K562 (cell line): Measurements from ENCODE around the gene CNPY2. TPM values are rescaled to one million over a fixed set of nuclear protein-coding genes. Genes with fewer than 3 reads are reported as not detected.
A peak's percentile ranks its signal among the peaks of the same experiment; 100 is the strongest.

Experiments
- CBX1 ChIP-seq: sonication (generic); IDR thresholded peaks from 2 replicates; pipeline ENCODE4 v1.6.1; 2016; ENCODE audit warnings: antibody characterized with exemption, low read depth, mild to moderate bottlenecking
- CEBPB ChIP-seq: fragments of 450-650 bp; IDR thresholded peaks from 2 replicates; pipeline ENCODE4 v1.6.1; 2016; ENCODE audit warnings: missing genetic modification characterization, missing compliant biosample characterization
- DACH1 ChIP-seq: fragments of 450-650 bp; IDR thresholded peaks from 2 replicates; pipeline ENCODE4 v1.6.1; 2018; ENCODE audit not compliant: partially characterized antibody
- EHMT2 ChIP-seq: fragments of 450-650 bp; IDR thresholded peaks from 2 replicates; pipeline ENCODE4 v1.6.1; 2018; ENCODE audit warnings: antibody characterized with exemption
- HDGF ChIP-seq: fragments of 450-650 bp; IDR thresholded peaks from 2 replicates; pipeline ENCODE4 v1.6.1; 2016
- SIX5 ChIP-seq, 2 experiments: IDR thresholded peaks; 2 replicates each; pipeline ENCODE4 v1.6.1; 2011; ENCODE audit warnings: low read length in 2 of 2, borderline replicate concordance in 1 of 2, low read depth in 1 of 2, mild to moderate bottlenecking in 1 of 2, moderate library complexity in 1 of 2; ENCODE audit not compliant: insufficient read depth in 1 of 2
- TARDBP ChIP-seq: fragments of 450-650 bp; IDR thresholded peaks from 2 replicates; pipeline ENCODE4 v1.6.1; 2016
- TGIF2 ChIP-seq: sonication (generic); formaldehyde crosslinking; IDR thresholded peaks from 2 replicates; pipeline ENCODE4 v1.8.1; 2022; ENCODE audit warnings: mild to moderate bottlenecking, missing genetic modification reagents, moderate library complexity
- ZNF184 ChIP-seq: sonication (generic); formaldehyde crosslinking; IDR thresholded peaks from 2 replicates; pipeline ENCODE4 v1.5.0; 2020; ENCODE audit warnings: missing genetic modification reagents
- ZNF76 ChIP-seq: fragments of 250-450 bp; sonication (Bioruptor Pico); IDR thresholded peaks from 2 replicates; pipeline ENCODE4 v1.4.0; 2020; ENCODE audit warnings: mild to moderate bottlenecking, moderate library complexity, borderline replicate concordance
- polyA plus RNA-seq, 8 experiments: library from polyadenylated mRNA; depleted of rRNA in 4 of 8; stranded (reverse) in 5 of 8; unstranded in 3 of 8; fragments of >200 nt; fragmentation: Nextera tagmentation in 2 of 8; fragmentation: Illumina TruSeq in 1 of 8; extraction: Ambion mirVana in 2 of 8; extraction: Trizol in 1 of 8; gene quantifications; 2 replicates each; pipeline versions ENCODE4 v1.2.1 to v1.2.3, GENCODE V29; 2011 to 2014; ENCODE audit warnings: inconsistent platforms in 1 of 8, missing spikeins in 1 of 8
- total RNA-seq, 7 experiments: library from RNA; depleted of rRNA in 6 of 7; stranded (reverse); fragments of >200 nt in 6 of 7; fragmentation: Illumina TruSeq in 2 of 7; extraction: Trizol in 2 of 7; gene quantifications; 2 replicates each; pipeline versions ENCODE4 v1.2.1 to v1.2.3, GENCODE V29; 2011 to 2021; ENCODE audit warnings: low replicate concordance in 1 of 7
- TF ChIP-seq, protein P1 (sequence below): sonication (generic); formaldehyde crosslinking; IDR thresholded peaks from 2 replicates; pipeline ENCODE4 v1.8.1; 2023; ENCODE audit warnings: mild to moderate bottlenecking, missing genetic modification reagents, moderate library complexity
- TF ChIP-seq, protein P2 (sequence below): fragments of 450-650 bp; IDR thresholded peaks from 2 replicates; pipeline ENCODE4 v1.6.1; 2016; ENCODE audit warnings: borderline replicate concordance
- TF ChIP-seq, protein P3 (sequence below): sonication (generic); formaldehyde crosslinking; IDR thresholded peaks from 2 replicates; pipeline ENCODE4 v1.8.1; 2023; ENCODE audit warnings: missing genetic modification reagents, mild to moderate bottlenecking, borderline replicate concordance
- TF ChIP-seq, protein P4 (sequence below), 2 experiments: fragments of 450-650 bp in 1 of 2; sonication (generic) in 1 of 2; formaldehyde crosslinking in 1 of 2; IDR thresholded peaks in 1 of 2; conservative IDR thresholded peaks in 1 of 2; 2 replicates each; pipeline versions ENCODE4 v1.6.1 to v1.8.1; 2016 to 2023; ENCODE audit warnings: mild to moderate bottlenecking in 2 of 2, moderate library complexity in 2 of 2, inconsistent platforms in 1 of 2, missing genetic modification reagents in 1 of 2
- TF ChIP-seq, protein P5 (sequence below): fragments of 250-450 bp; sonication (Bioruptor Pico); IDR thresholded peaks from 2 replicates; pipeline ENCODE4 v1.5.0; 2021; ENCODE audit warnings: mild to moderate bottlenecking, borderline replicate concordance

The CNPY2 gene
- total and polyA plus RNA-seq, 9 of the 15 experiments (the other 6 are each of a cell fraction or from before 2014, with no cell fraction given): 33.8 to 190 (median 138) TPM

DNA sequence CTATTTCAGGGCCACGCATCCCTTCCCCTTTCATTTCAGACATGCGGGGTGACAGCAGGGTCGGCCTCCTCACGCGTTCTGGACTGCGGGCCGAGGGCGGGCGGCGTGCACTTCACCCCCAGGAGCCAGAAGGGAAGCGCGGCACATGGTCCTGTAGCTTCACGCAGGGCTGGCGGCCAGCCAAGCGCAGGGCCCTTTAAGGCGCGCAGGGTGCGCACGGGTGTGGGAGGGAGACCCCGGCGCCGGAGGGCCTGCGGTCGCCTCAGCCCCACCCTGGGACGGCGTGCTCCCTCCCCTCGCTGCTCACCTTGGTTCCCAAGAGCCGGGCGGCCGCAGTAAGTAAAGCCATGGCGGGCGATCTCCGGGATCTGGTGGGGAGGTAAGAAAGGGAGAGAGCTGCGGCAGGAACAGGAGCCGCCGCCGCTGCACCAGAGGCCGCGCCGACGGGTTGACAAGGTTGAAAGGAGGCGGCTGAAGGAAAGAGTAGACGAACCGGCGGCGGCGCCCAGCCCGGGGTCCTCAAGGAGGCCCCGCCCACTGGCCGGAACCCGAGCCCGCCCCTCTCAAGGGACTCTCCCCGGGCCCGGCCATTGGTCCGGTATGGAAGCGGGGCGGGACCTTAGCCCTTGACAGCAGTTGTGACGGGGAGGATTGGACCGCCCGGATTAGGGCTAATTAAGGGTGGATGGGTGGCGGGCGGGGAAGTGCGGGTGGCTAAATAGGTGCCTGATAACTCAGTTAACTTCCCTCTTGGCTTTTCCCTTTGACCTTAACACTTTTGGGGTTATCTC, 15.7 kb downstream of the CNPY2 start, which contains the start of gene CS (continued):
- TF ChIP-seq, protein P1, sequence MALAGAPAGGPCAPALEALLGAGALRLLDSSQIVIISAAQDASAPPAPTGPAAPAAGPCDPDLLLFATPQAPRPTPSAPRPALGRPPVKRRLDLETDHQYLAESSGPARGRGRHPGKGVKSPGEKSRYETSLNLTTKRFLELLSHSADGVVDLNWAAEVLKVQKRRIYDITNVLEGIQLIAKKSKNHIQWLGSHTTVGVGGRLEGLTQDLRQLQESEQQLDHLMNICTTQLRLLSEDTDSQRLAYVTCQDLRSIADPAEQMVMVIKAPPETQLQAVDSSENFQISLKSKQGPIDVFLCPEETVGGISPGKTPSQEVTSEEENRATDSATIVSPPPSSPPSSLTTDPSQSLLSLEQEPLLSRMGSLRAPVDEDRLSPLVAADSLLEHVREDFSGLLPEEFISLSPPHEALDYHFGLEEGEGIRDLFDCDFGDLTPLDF: no peak
- TF ChIP-seq ZNF76 (CRISPR knock-in tag) (no peak), EHMT2 (no peak), CEBPB (no peak), TARDBP (no peak), HDGF (no peak), ZNF184 (CRISPR knock-in tag) (no peak), SIX5 (IDR thresholded peaks at IDR 0.05; ENCODE audit: borderline replicate concordance in 1 of 2, insufficient read depth in 1 of 2, low read depth in 1 of 2, low read length in 2 of 2) (no peak), CBX1 (peak; percentile 36; the same call in 1 of the 2 replicates), TGIF2 (peak; percentile 93; the same call in 1 of the 2 replicates), DACH1 (no peak)
- TF ChIP-seq, protein P2, sequence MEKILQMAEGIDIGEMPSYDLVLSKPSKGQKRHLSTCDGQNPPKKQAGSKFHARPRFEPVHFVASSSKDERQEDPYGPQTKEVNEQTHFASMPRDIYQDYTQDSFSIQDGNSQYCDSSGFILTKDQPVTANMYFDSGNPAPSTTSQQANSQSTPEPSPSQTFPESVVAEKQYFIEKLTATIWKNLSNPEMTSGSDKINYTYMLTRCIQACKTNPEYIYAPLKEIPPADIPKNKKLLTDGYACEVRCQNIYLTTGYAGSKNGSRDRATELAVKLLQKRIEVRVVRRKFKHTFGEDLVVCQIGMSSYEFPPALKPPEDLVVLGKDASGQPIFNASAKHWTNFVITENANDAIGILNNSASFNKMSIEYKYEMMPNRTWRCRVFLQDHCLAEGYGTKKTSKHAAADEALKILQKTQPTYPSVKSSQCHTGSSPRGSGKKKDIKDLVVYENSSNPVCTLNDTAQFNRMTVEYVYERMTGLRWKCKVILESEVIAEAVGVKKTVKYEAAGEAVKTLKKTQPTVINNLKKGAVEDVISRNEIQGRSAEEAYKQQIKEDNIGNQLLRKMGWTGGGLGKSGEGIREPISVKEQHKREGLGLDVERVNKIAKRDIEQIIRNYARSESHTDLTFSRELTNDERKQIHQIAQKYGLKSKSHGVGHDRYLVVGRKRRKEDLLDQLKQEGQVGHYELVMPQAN: peak; percentile 96
- TF ChIP-seq, protein P3, sequence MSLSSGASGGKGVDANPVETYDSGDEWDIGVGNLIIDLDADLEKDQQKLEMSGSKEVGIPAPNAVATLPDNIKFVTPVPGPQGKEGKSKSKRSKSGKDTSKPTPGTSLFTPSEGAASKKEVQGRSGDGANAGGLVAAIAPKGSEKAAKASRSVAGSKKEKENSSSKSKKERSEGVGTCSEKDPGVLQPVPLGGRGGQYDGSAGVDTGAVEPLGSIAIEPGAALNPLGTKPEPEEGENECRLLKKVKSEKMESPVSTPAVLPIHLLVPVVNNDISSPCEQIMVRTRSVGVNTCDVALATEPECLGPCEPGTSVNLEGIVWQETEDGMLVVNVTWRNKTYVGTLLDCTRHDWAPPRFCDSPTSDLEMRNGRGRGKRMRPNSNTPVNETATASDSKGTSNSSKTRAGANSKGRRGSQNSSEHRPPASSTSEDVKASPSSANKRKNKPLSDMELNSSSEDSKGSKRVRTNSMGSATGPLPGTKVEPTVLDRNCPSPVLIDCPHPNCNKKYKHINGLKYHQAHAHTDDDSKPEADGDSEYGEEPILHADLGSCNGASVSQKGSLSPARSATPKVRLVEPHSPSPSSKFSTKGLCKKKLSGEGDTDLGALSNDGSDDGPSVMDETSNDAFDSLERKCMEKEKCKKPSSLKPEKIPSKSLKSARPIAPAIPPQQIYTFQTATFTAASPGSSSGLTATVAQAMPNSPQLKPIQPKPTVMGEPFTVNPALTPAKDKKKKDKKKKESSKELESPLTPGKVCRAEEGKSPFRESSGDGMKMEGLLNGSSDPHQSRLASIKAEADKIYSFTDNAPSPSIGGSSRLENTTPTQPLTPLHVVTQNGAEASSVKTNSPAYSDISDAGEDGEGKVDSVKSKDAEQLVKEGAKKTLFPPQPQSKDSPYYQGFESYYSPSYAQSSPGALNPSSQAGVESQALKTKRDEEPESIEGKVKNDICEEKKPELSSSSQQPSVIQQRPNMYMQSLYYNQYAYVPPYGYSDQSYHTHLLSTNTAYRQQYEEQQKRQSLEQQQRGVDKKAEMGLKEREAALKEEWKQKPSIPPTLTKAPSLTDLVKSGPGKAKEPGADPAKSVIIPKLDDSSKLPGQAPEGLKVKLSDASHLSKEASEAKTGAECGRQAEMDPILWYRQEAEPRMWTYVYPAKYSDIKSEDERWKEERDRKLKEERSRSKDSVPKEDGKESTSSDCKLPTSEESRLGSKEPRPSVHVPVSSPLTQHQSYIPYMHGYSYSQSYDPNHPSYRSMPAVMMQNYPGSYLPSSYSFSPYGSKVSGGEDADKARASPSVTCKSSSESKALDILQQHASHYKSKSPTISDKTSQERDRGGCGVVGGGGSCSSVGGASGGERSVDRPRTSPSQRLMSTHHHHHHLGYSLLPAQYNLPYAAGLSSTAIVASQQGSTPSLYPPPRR (CRISPR knock-in tag): no peak
- TF ChIP-seq, protein P4, sequence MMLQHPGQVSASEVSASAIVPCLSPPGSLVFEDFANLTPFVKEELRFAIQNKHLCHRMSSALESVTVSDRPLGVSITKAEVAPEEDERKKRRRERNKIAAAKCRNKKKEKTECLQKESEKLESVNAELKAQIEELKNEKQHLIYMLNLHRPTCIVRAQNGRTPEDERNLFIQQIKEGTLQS (IDR thresholded peaks at IDR 0.05): no peak
- TF ChIP-seq, protein P4 (CRISPR knock-in tag; conservative IDR thresholded peaks at IDR 0.05): no peak
- TF ChIP-seq, protein P5, sequence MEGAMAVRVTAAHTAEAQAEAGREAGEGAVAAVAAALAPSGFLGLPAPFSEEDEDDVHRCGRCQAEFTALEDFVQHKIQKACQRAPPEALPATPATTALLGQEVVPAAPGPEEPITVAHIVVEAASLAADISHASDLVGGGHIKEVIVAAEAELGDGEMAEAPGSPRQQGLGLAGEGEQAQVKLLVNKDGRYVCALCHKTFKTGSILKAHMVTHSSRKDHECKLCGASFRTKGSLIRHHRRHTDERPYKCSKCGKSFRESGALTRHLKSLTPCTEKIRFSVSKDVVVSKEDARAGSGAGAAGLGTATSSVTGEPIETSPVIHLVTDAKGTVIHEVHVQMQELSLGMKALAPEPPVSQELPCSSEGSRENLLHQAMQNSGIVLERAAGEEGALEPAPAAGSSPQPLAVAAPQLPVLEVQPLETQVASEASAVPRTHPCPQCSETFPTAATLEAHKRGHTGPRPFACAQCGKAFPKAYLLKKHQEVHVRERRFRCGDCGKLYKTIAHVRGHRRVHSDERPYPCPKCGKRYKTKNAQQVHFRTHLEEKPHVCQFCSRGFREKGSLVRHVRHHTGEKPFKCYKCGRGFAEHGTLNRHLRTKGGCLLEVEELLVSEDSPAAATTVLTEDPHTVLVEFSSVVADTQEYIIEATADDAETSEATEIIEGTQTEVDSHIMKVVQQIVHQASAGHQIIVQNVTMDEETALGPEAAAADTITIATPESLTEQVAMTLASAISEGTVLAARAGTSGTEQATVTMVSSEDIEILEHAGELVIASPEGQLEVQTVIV: no peak
